H1 (cell line): Measurements from ENCODE around the gene C19orf44. TPM values are rescaled to one million over a fixed set of nuclear protein-coding genes. Genes with fewer than 3 reads are reported as not detected.

Experiments used
- CTCF ChIA-PET: fragments of 300-600 bp; sonication (Branson Sonifier 250); formaldehyde crosslinking; loops from one replicate; lab custom pipeline; 2021; ENCODE audit not compliant: partially characterized antibody; lab: Charles Lee
- POLR2A ChIA-PET: fragments of 300-600 bp; sonication (Branson Sonifier 250); formaldehyde crosslinking; loops from one replicate; lab custom pipeline; 2021; ENCODE audit warnings: inconsistent platforms; ENCODE audit not compliant: partially characterized antibody; lab: Charles Lee
- DNase-seq, 2 experiments: peaks; one replicate each; pipeline versions ENCODE4 v3.0.0 to v3.0.0-alpha.2; 2010 to 2022; ENCODE audit warnings: low spot score in 2 of 2, low read depth in 1 of 2, mixed read lengths in 1 of 2
- FAIRE-seq: peaks from 2 replicates; lab custom pipeline; 2011; peaks lifted over from hg19 to GRCh38; lab: Jason Lieb, UNC
- H2AFZ ChIP-seq: 2 replicates; pipeline ENCODE4 v1.8.1; 2012; ENCODE audit warnings: low read length, inconsistent platforms
- H2AK5ac ChIP-seq: 2 replicates; pipeline ENCODE4 v1.6.1; 2013; ENCODE audit warnings: low read depth, low read length
- H2BK120ac ChIP-seq: replicated peaks from 2 replicates; pipeline ENCODE3; 2013; ENCODE audit warnings: low read depth, low read length, inconsistent platforms
- H2BK12ac ChIP-seq: 2 replicates; pipeline ENCODE4 v1.6.1; 2013; ENCODE audit warnings: low read depth, low read length
- H2BK15ac ChIP-seq: 2 replicates; pipeline ENCODE4 v1.6.1; 2013; ENCODE audit warnings: low read length
- H2BK20ac ChIP-seq: 2 replicates; pipeline ENCODE4 v1.6.1; 2013; ENCODE audit warnings: low read length
- H2BK5ac ChIP-seq: 2 replicates; pipeline ENCODE4 v1.6.1; 2013; ENCODE audit warnings: low read depth, low read length
- H3K14ac ChIP-seq: 2 replicates; pipeline ENCODE4 v1.6.1; 2013; ENCODE audit warnings: inconsistent platforms; ENCODE audit not compliant: insufficient read length
- H3K18ac ChIP-seq: 2 replicates; pipeline ENCODE4 v1.6.1; 2013; ENCODE audit warnings: low read length; ENCODE audit errors: extremely low read depth
- H3K23ac ChIP-seq: 2 replicates; pipeline ENCODE4 v1.6.1; 2013; ENCODE audit warnings: inconsistent platforms; ENCODE audit not compliant: insufficient read length
- H3K23me2 ChIP-seq: 2 replicates; pipeline ENCODE4 v1.6.1; 2013; ENCODE audit warnings: low read depth, low read length
- H3K27ac ChIP-seq: 2 replicates; pipeline ENCODE4 v1.6.1; 2011; ENCODE audit warnings: low read depth, low read length, inconsistent platforms
- H3K27me3 ChIP-seq, 4 experiments: replicated peaks in 1 of 4; 1 replicate in 1 of 4; 2 replicates in 3 of 4; pipeline versions ENCODE4 v1.6.1 to v1.8.1; 2011 to 2013; ENCODE audit warnings: low read length in 3 of 4, mild to moderate bottlenecking in 3 of 4, inconsistent platforms in 2 of 4, mixed read lengths in 2 of 4, moderate library complexity in 1 of 4; ENCODE audit not compliant: control insufficient read depth in 3 of 4, insufficient read depth in 3 of 4; ENCODE audit errors: extremely low read depth in 1 of 4
- H3K36me3 ChIP-seq, 4 experiments: 2 replicates each; pipeline versions ENCODE4 v1.6.1 to v1.8.1; 2011 to 2013; ENCODE audit warnings: mild to moderate bottlenecking in 4 of 4, low read length in 3 of 4, moderate library complexity in 2 of 4, control low read depth in 1 of 4, inconsistent platforms in 1 of 4; ENCODE audit not compliant: insufficient read depth in 4 of 4, control insufficient read depth in 2 of 4
- H3K4ac ChIP-seq: replicated peaks from 2 replicates; pipeline ENCODE3; 2013; ENCODE audit warnings: low read length, low read depth, mixed read lengths, inconsistent platforms; ENCODE audit not compliant: insufficient read length
- H3K4me1 ChIP-seq, 4 experiments: replicated peaks in 1 of 4; 1 replicate in 1 of 4; 2 replicates in 3 of 4; pipeline versions ENCODE4 v1.6.1 to v1.8.1; 2011 to 2013; ENCODE audit warnings: low read length in 3 of 4, inconsistent platforms in 2 of 4, mixed read lengths in 1 of 4; ENCODE audit not compliant: insufficient read depth in 4 of 4, control insufficient read depth in 3 of 4
- H3K4me2 ChIP-seq, 2 experiments: 2 replicates each; pipeline versions ENCODE4 v1.6.1 to v1.8.1; 2011 to 2013; ENCODE audit warnings: low read depth in 2 of 2, low read length in 2 of 2, control low read depth in 1 of 2, inconsistent platforms in 1 of 2, mild to moderate bottlenecking in 1 of 2; ENCODE audit not compliant: insufficient read depth in 1 of 2
- H3K4me3 ChIP-seq, 4 experiments: fragments of 200-600, 300-600 bp in 1 of 4; sonication (generic), shearing (Covaris generic), sonication (Bioruptor Twin) in 1 of 4; 2 replicates each; pipeline versions ENCODE4 v1.5.1 to v1.8.1; 2011 to 2016; ENCODE audit warnings: low read length in 4 of 4, low read depth in 3 of 4, control low read depth in 2 of 4, inconsistent platforms in 2 of 4, mild to moderate bottlenecking in 2 of 4, mixed read lengths in 1 of 4, moderate library complexity in 1 of 4; ENCODE audit not compliant: insufficient read depth in 2 of 4; ENCODE audit errors: extremely low read depth in 1 of 4
- H3K56ac ChIP-seq: replicated peaks from 2 replicates; pipeline ENCODE3; 2013; ENCODE audit warnings: low read depth, mild to moderate bottlenecking, mixed read lengths, low read length, inconsistent platforms; ENCODE audit not compliant: insufficient read length
- H3K79me1 ChIP-seq: 2 replicates; pipeline ENCODE4 v1.6.1; 2013; ENCODE audit warnings: low read depth, low read length, control low read depth
- H3K79me2 ChIP-seq, 2 experiments: 2 replicates each; pipeline versions ENCODE4 v1.6.1 to v1.8.1; 2012 to 2013; ENCODE audit warnings: low read length in 2 of 2, mild to moderate bottlenecking in 2 of 2, inconsistent platforms in 1 of 2; ENCODE audit not compliant: insufficient read depth in 2 of 2, control insufficient read depth in 1 of 2
- H3K9ac ChIP-seq, 4 experiments: replicated peaks in 1 of 4; 1 replicate in 1 of 4; 2 replicates in 3 of 4; pipeline versions ENCODE4 v1.6.1 to v1.8.1; 2011 to 2013; ENCODE audit warnings: low read depth in 3 of 4, low read length in 3 of 4, control low read depth in 2 of 4, mild to moderate bottlenecking in 2 of 4, moderate library complexity in 2 of 4, inconsistent platforms in 1 of 4; ENCODE audit errors: extremely low read depth in 1 of 4
- H3K9me3 ChIP-seq, 2 experiments: 2 replicates each; pipeline versions ENCODE4 v1.6.1 to v1.8.1; 2012 to 2013; ENCODE audit warnings: mild to moderate bottlenecking in 2 of 2, moderate library complexity in 2 of 2, control low read depth in 1 of 2, inconsistent platforms in 1 of 2, low read depth in 1 of 2, low read length in 1 of 2, mixed read lengths in 1 of 2; ENCODE audit not compliant: insufficient read depth in 2 of 2
- H4K20me1 ChIP-seq, 2 experiments: replicated peaks in 1 of 2; 2 replicates each; pipeline versions ENCODE3 to v1.8.1; 2011 to 2013; ENCODE audit warnings: inconsistent platforms in 2 of 2, low read length in 2 of 2, mild to moderate bottlenecking in 1 of 2; ENCODE audit not compliant: insufficient read depth in 2 of 2, control insufficient read depth in 1 of 2
- H4K5ac ChIP-seq: 2 replicates; pipeline ENCODE4 v1.6.1; 2013; ENCODE audit warnings: low read length, low read depth, mixed read lengths, inconsistent platforms; ENCODE audit not compliant: insufficient read length
- H4K8ac ChIP-seq: 2 replicates; pipeline ENCODE4 v1.8.0; 2013; ENCODE audit warnings: mild to moderate bottlenecking, moderate library complexity, low read length, inconsistent platforms; ENCODE audit not compliant: insufficient read depth; ENCODE audit errors: extremely low read depth
- H4K91ac ChIP-seq: replicated peaks from 2 replicates; pipeline ENCODE3; 2013; ENCODE audit warnings: low read length, mixed read lengths, inconsistent platforms; ENCODE audit not compliant: insufficient read length
- FOSL1 ChIP-seq: IDR thresholded peaks from 2 replicates; pipeline ENCODE4 v1.6.1; 2011; ENCODE audit warnings: mild to moderate bottlenecking, low read depth, low read length, moderate library complexity; ENCODE audit not compliant: insufficient read depth
- POLR2A ChIP-seq, 2 experiments: IDR thresholded peaks; 1 replicate in 1 of 2; 2 replicates in 1 of 2; pipeline ENCODE4 v1.6.1; 2011; ENCODE audit warnings: low read depth in 2 of 2, low read length in 2 of 2, mild to moderate bottlenecking in 2 of 2; ENCODE audit errors: control extremely low read depth in 1 of 2
- YY1 ChIP-seq: IDR thresholded peaks from 2 replicates; pipeline ENCODE4 v1.6.1; 2011; ENCODE audit warnings: low read depth, mild to moderate bottlenecking, low read length
- ZNF274 ChIP-seq: IDR thresholded peaks from 2 replicates; pipeline ENCODE4 v1.7.0; 2012; ENCODE audit warnings: low read length, borderline replicate concordance; ENCODE audit errors: extremely low read depth
- WGBS, 2 experiments: shearing (Covaris generic) in 1 of 2; methylation state at CpG; one replicate each; pipeline versions ENCODE4 v1.1.6 to v1.1.7; 2013 to 2015; ENCODE audit warnings: low lambda C conversion rate in 2 of 2, mixed read lengths in 2 of 2, inconsistent platforms in 1 of 2, low coverage in 1 of 2, missing lambda C conversion rate in 1 of 2; ENCODE audit not compliant: insufficient replicate concordance in 2 of 2, insufficient coverage in 1 of 2, insufficient read length in 1 of 2; ENCODE audit errors: extremely low coverage in 1 of 2, missing lambda C conversion rate in 1 of 2; 5-methylcytosine and 5-hydroxymethylcytosine counted together
- polyA plus RNA-seq, 7 experiments: library from polyadenylated mRNA; depleted of rRNA in 3 of 7; stranded (reverse) in 5 of 7; unstranded in 2 of 7; fragments of >200 nt in 5 of 7; fragments of 200-250 nt in 2 of 7; gene quantifications; 1 replicate in 5 of 7; 2 replicates in 1 of 7; 4 replicates in 1 of 7; pipeline versions ENCODE4 v1.2.1 to v1.2.3, GENCODE V29; 2011 to 2013; ENCODE audit warnings: missing spikeins in 2 of 7, mixed read lengths in 2 of 7
- total RNA-seq: library from RNA; stranded (reverse); fragmentation: NEBNext Ultra II Directional; extraction: Animal tissue kit (Norgen Biotek cat#: 25700); gene quantifications from 2 replicates; pipeline ENCODE4 v1.2.1, GENCODE V29; 2021
- TF ChIP-seq, protein P1 (sequence below): IDR thresholded peaks from 2 replicates; pipeline ENCODE4 v1.6.1; 2011; ENCODE audit warnings: low read length, improper control_type of control experiment

The C19orf44 gene
- total and polyA plus RNA-seq, 2 of the 8 experiments (the other 6 are each of a cell fraction or from before 2014, with no cell fraction given), result 2.1 to 4.5 TPM

- Histone ChIP-seq H3K4me3 (peak overlapping the region in 1 of 4 experiments; percentile 78; a peak in 2 of 8 replicates), H3K9me3 (no peaks in the 10 kb centered on the region), H3K27ac (no peak overlapping the region), H2BK120ac (no peak overlapping the region), H3K14ac (no peak overlapping the region), H4K91ac (no peak overlapping the region), H2BK12ac (no peak overlapping the region), H3K36me3 (0 out of 8 replicates have a peak, but pooled peaks cover 0 to 3% (median 0%) of the 10 kb centered on the region in 4 experiments), H4K5ac (no peak overlapping the region), H4K8ac (no peak overlapping the region), H3K4me1 (peaks cover 0 to 3% (median under 1%) of the 10 kb centered on the region in 4 experiments; a peak in 2 of 7 replicates), H2AFZ (no peak overlapping the region), H2AK5ac (no peak overlapping the region), H3K27me3 (no peaks in the 10 kb centered on the region), H3K4me2 (peak overlapping the region; percentile 60 to 62), H2BK5ac (no peak overlapping the region), H4K20me1 (no peaks in the 10 kb centered on the region), H3K23me2 (no peaks in the 10 kb centered on the region; the same call in 1 of the 2 replicates), H3K79me2 (0 out of 4 replicates have a peak, but pooled peaks cover 0 to 3% of the 10 kb centered on the region in 2 experiments), H3K23ac (no peak overlapping the region), H3K79me1 (no peaks in the 10 kb centered on the region), H3K18ac (no peak overlapping the region), H3K9ac (no peak overlapping the region), H2BK15ac (no peak overlapping the region), H3K4ac (no peak overlapping the region), H3K56ac (no peak overlapping the region), H2BK20ac (no peak overlapping the region)
- no peak for TF ChIP-seq POLR2A (IDR thresholded peaks at IDR 0.05; ENCODE audit: control extremely low read depth in 1 of 2, low read depth in 2 of 2, low read length in 2 of 2)
- TF ChIP-seq, protein P1, sequence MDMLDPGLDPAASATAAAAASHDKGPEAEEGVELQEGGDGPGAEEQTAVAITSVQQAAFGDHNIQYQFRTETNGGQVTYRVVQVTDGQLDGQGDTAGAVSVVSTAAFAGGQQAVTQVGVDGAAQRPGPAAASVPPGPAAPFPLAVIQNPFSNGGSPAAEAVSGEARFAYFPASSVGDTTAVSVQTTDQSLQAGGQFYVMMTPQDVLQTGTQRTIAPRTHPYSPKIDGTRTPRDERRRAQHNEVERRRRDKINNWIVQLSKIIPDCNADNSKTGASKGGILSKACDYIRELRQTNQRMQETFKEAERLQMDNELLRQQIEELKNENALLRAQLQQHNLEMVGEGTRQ, result no peak
- TF ChIP-seq YY1, result no peak
- no peak for TF ChIP-seq FOSL1
- no peak for TF ChIP-seq ZNF274
- WGBS, 2 experiments, result 84% methylated on average over 9 of the region's 12 CpGs; no CpG with 5 or more reads in 1 of the 2 experiments
- FAIRE-seq (no peak), DNase-seq (no peak)
- ChIA-PET POLR2A (interaction anchor here (0.9 to 2.1 kb wide), 5 partner anchors 9 to 52 kb away, joined by 3 to 7 read pairs (median 4); no protein-coding TSS in a partner anchor), CTCF (interaction anchor here (1.0 to 1.1 kb wide), 2 partner anchors 21 to 52 kb away, joined by 3 read pairs; no protein-coding TSS in a partner anchor)
Observed at GRCh38 chr19:16497042-16497441, 848 bp downstream of the C19orf44 start.
